ENCODE data around the gene GRN.

GRN gene

DNA sequence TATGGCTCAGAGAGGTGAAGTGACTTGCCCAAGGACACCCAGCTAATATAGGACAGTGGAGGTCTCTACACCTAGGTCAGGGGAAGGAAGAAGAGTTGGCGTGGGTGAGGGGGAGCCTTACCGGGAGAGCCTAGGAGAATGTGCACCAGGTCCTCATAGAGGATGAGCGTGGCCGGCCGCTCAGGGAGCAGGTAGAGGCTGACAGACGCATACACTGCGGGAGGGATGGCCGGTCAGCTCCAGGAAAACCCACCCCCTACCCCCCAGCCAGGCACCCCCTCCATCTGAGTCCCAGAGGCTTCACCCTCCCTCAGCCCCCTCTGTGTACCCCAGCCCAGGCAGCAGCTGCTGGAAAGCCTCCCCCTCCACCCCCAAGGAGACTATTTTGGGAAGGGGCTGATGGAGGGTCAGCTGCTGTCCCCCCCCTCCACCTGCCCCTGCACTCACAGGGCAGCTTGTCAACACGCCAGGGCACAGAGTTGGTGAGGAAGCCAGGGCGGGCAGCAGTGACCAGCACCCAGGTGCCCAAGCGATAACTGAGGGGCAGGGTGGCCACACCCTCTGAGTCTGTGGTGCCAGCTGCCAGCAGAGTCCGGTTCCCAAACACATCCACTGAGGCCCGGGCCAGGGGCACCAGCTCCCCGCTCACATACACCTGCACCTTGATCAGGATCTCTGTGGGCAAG lies 14.5 kb downstream of the GRN start:
- DNase-seq (ENCODE audit: extremely low spot score) = no peak
- TF ChIP-seq, protein P1, sequence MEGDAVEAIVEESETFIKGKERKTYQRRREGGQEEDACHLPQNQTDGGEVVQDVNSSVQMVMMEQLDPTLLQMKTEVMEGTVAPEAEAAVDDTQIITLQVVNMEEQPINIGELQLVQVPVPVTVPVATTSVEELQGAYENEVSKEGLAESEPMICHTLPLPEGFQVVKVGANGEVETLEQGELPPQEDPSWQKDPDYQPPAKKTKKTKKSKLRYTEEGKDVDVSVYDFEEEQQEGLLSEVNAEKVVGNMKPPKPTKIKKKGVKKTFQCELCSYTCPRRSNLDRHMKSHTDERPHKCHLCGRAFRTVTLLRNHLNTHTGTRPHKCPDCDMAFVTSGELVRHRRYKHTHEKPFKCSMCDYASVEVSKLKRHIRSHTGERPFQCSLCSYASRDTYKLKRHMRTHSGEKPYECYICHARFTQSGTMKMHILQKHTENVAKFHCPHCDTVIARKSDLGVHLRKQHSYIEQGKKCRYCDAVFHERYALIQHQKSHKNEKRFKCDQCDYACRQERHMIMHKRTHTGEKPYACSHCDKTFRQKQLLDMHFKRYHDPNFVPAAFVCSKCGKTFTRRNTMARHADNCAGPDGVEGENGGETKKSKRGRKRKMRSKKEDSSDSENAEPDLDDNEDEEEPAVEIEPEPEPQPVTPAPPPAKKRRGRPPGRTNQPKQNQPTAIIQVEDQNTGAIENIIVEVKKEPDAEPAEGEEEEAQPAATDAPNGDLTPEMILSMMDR (IDR thresholded peaks at IDR 0.05; ENCODE audit: control extremely low read depth, extremely low read depth, low read depth, missing control alignments) = no peak
- ChIA-PET POLR2A (no interaction called here), CTCF (interaction anchor here (0.8 to 10.5 kb wide), 7 partner anchors 7 to 149 kb away, joined by 3 to 135 read pairs (median 6); no protein-coding TSS in a partner anchor)

DNA sequence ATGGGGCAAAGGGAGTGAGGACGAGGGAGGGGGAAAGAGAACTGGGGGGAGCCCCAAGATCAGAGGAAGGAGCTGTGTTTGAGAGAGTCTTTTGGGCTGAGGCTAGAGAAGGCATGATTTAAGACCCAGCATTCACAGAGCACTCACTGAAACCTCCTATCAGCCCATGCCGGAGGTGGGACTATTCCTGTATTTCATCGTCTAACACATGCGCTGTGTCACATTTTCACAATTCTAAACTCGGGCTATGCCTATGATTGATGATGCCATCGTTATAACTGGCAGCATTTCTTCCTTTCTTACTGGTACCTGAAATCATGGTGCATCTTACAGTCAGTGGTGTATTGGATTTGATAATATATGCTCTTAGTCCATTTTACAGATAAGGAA lies 15.0 kb downstream of the GRN start:
- ChIA-PET POLR2A (no interaction called here), CTCF (interaction anchor here (1.0 to 10.5 kb wide), 6 partner anchors 7 to 150 kb away, joined by 3 to 135 read pairs (median 6); no protein-coding TSS in a partner anchor)
- TF ChIP-seq, protein P1 (IDR thresholded peaks at IDR 0.05; ENCODE audit: control extremely low read depth, extremely low read depth, low read depth, missing control alignments) = no peak
- DNase-seq (ENCODE audit: extremely low spot score) = no peak

DNA sequence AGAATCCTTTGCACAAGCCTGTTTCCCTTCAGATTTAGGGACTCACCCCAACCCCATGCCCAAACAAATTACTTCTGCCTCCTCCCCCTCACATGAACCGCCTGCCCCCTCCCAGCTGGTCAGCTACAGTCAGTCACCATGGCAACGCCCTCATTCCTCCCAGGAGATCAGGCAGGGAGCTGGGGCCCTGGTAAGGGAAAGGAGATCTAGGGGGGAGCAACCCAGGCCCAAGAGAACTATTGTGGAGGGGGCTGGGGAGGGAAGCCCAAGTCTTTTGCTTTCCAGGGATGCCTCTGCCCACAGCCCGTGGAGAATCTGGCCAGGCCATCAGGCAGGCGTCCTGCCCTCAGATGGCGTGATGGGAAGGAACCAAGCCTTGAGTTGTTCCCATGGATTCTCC lies 15.7 kb downstream of the GRN start:
- ChIA-PET POLR2A (no interaction called here), CTCF (interaction anchor here (1.0 to 10.5 kb wide), 7 partner anchors 8 to 163 kb away, joined by 3 to 135 read pairs (median 5); no protein-coding TSS in a partner anchor)
- TF ChIP-seq, protein P1 (IDR thresholded peaks at IDR 0.05; ENCODE audit: control extremely low read depth, extremely low read depth, low read depth, missing control alignments) = no peak
- DNase-seq (ENCODE audit: extremely low spot score) = no peak

DNA sequence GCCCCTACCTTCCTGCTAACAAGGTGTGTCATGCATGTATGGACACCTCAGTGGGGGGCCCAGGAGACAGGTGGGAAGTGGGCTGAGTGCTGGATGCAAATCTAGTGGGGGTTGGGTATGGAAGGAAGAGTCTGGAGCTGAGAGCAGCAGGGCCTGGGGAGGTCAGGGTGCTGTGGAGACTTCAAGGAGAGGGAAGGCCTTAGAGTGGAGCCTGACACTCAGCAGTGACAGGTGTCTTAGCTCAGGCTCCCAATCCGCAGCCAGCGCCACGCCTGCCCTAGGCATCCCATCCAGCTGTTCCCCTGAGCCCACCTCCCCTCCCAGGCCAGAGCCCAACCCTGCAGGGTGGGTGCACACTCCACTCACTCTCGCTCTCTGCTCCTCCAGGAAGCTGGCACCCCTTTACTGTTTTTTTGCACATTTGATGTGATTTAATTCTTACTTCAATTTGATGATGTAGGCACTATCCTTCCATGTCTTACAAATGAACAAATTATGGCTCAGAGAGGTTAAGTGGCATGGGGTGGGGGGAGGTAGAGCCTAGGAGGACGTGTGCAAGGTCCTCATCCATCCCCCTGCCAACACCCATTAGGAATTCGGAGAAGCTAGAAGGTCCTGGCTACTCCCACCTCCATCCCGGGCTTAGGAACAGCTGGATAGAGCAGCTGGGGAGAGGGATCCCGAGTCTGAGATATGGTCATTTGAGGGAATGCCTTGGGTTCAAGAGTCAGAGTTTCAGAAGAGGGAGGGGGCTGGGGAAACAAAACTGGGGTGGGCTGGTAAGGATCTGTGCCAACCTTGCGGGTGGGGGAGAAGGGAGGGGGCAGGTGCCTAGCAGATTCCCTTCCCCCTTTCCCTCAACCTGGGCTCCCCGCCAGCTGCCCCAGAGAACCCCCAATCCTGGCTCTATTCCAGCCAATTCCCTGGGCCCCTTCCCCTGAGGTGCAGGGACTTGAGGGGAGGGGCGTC lies 16.5 kb downstream of the GRN start:
- TF ChIP-seq, protein P1 (IDR thresholded peaks at IDR 0.05; ENCODE audit: control extremely low read depth, extremely low read depth, low read depth, missing control alignments) = no peak
- DNase-seq (ENCODE audit: extremely low spot score) = no peak
- ChIA-PET POLR2A (no interaction called here), CTCF (interaction anchor here (1.0 to 10.5 kb wide), 11 partner anchors 9 to 162 kb away, joined by 3 to 135 read pairs (median 11); partner anchors contain the start of gene GRN)

DNA sequence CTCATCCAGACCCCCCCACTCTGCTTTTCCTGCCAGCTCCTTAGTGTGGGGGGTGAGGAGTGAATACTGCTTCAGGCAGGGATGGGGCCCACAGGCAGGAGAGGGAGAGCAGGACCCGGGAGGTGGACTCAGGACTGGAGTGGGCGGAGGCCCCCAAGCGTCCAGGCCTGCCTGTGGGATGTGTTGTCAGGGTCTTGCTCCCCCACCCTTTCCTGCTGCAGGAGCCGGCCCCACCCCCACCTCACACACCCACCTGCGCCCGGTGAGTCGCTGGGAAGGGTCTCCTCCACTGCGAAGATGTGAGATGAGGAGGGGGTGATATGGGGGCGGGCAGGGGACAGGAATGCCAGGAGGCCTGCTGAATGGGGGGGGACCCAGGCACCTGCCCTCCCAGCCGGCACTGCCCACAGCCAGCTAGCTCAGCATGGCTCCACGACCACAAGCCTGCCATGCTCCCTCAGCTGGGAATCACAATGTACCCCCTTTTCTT lies 17.4 kb downstream of the GRN start:
- TF ChIP-seq, protein P1 (IDR thresholded peaks at IDR 0.05; ENCODE audit: control extremely low read depth, extremely low read depth, low read depth, missing control alignments) = no peak
- ChIA-PET CTCF (interaction anchor here (1.3 to 10.5 kb wide), 12 partner anchors 10 to 178 kb away, joined by 4 to 135 read pairs (median 9); partner anchors contain the start of gene GRN), POLR2A (no interaction called here)
- DNase-seq (ENCODE audit: extremely low spot score) = no peak
